HG03521 (cell line): ENCODE results near the gene KRT77.
"Not testable (repeated sequence)": the region's sequence is repeated elsewhere in the genome, so short reads cannot be mapped to it uniquely, and the experiment has no call there.

Experiments used
- ATAC-seq: cut with Tn5 transposase; IDR thresholded peaks from one replicate; pipeline ENCODE4 v1.9.1; 2021; ENCODE audit warnings: mild to moderate bottlenecking, moderate library complexity; ENCODE audit not compliant: unreplicated experiment

KRT77 gene

GRCh38 chr12:52679875-52680274 lies 23.4 kb downstream of the KRT77 start:
- ATAC-seq, result no peak

- ATAC-seq, result no peak
Measured at GRCh38 chr12:52677671-52678070, 25.7 kb downstream of the KRT77 start.

DNA sequence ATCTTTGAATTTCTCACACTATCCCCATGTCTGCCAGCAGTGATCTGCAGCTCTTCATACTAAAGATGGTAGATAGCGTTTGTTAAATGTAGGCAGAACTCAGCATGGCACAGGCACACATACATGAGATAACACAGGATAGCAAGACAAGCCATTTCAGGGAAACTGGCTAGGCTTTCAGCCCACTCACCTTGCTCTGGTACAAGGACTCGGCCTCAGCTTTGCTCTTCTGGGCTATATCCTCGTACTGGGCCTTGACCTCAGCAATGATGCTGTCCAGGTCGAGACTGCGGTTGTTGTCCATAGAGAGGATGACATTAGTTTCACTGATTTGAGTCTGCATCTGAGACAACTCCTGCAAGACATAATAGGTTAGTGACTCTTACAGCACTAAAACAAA lies 26.2 kb downstream of the KRT77 start:
- no peak for ATAC-seq

GRCh38 chr12:52676163-52676562 lies 27.2 kb downstream of the KRT77 start:
- ATAC-seq, result no peak

GRCh38 chr12:52675301-52675701 lies 28.0 kb downstream of the KRT77 start:
- no peak for ATAC-seq

DNA sequence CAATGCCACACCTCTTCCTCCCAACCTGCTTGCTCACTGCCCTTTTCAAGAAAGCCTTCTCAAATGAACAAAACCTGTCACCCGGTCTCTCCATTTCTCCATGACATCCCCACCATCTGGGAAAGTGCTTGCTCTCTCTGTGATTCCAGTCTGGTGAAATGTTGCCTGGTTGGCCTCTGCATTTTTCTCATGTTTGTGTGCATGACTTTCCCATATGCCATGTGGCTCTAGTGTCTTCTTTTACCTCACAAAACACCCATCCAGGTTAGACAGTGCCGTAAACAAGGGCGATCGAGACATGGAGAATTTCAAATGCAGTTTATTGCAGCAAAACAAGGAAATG lies 28.9 kb downstream of the KRT77 start:
- no peak for ATAC-seq

- no peak for ATAC-seq
Measured at GRCh38 chr12:52673713-52674432, 29.5 kb downstream of the KRT77 start.

DNA sequence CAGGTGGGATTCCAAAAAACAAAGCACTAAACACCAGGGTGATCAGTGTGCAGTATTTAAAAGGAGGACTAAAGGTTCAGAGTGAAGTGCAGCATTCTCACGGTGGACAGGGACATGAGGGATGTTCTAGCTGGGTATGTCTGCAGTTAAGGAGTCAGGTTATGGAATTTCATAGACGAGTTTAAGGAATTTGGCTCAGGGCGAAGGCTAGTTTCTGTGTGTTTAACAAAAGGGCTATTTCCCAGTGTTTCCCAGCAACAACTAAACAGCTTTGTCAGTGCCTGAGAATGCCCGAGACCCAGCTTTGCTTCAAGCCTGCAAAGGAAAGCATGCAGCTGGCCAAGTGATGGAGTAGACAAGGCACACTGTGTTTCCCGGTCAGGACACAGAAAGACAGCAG lies 30.1 kb downstream of the KRT77 start:
- no peak for ATAC-seq

GRCh38 chr12:52672321-52672933 lies 30.9 kb downstream of the KRT77 start:
- ATAC-seq, result no peak

GRCh38 chr12:52670961-52671360 lies 32.4 kb downstream of the KRT77 start:
- ATAC-seq, result no peak

GRCh38 chr12:52670506-52670905 lies 32.8 kb downstream of the KRT77 start:
- ATAC-seq, result no peak

DNA sequence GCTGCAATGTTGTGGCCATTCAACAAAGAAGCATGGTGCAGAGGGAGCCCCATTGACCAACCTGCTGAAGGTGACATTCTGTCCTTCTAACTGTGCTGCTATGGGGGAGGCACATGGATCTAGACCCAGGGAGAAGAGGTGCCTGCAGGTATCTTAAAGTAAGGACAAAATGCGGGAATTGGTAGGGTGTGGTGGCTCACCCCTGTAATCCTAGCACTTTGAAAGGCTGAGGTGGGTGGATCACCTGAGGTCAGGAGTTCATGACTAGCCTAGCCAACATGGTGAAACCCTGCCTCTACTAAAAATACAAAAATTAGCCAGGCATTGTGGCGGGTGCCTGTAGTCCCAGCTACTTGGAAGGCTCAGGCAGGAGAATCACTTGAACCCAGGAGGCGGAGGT lies 33.4 kb downstream of the KRT77 start:
- ATAC-seq, result not testable (repeated sequence)

DNA sequence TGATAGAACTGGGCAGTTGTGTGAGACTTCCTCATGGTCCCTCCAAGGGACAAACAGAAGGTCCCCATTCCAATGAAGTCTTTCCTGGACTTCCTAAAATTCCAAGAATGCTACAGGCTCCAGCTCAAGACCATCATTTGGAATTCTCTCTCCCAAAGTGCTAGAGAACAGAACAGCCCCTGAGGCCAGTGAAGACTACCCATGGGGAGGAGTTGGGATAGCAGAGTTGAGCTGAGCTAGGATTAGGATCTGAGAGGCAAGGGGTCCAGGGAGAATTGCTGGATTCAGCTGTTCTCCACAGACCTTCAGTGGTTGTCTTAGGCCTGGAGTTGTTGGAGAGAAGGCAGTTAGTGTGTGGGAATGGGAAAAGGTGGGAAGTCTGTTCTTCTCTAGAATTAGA lies 33.9 kb downstream of the KRT77 start:
- no peak for ATAC-seq

DNA sequence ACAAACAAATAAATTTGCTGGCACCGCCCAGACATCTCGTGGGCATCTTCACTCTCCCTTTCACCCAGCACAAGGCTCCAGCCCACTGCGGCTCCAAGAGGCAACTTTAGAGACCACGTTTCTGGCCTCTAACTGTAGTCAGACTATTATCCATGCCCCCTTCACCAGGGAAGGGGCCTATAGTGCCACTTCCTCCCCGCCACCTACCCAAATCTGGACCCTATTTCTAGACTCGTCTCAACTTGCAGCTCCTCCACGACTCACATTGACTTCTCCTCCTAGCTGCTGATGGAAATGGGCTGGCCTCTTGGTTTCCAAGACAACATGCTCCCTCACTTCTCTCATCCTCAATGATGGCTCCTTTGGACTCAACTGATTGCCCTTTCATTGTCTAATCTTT lies 35.4 kb downstream of the KRT77 start:
- no peak for ATAC-seq

- no peak for ATAC-seq
Measured at GRCh38 chr12:52667509-52667908, 35.8 kb downstream of the KRT77 start.

DNA sequence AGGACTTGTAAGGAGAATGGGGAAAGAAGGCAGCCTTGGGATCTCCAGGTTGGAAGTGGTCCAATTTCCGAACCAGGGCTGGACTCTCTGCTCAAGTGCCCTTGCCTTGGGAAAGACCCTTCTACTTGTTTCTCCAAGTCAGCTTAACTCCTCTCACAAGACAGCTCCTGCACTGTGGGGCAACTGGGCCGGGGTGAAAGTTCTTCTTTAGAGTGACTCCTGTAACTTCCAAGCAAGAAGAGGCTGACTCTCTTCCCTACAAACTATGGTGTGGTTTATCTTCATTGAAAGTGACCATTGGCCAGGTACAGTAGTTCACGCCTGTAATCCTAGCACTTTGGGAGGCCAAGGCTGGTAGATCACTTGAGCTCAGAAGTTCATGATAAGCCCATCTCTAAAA lies 36.9 kb downstream of the KRT77 start:
- ATAC-seq, result no peak

- ATAC-seq, result no peak
Measured at GRCh38 chr12:52663420-52663819, 39.9 kb downstream of the KRT77 start.

- no peak for ATAC-seq
Measured at GRCh38 chr12:52662918-52663229, 40.5 kb downstream of the KRT77 start.

- no peak for ATAC-seq
Measured at GRCh38 chr12:52662093-52662917, 41.0 kb downstream of the KRT77 start.

DNA sequence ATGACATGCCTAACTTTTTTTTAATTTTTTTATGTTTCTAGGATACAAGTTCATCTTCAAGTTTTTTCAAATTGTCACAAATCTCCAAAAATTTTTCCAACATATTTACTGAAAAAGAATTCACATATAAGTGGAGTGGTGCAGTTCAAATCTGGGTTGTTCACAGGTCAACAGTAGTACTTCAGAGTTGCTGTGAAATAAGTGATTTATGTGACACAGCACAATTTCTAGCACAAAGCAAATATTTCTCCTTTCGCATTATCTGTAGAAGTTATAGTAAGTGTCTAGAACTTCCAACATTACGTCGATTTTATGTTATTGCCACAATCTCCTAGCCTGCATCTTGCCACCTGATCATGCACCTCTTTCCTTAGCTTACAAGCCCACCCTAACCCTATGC lies 41.7 kb downstream of the KRT77 start:
- ATAC-seq, result no peak

DNA sequence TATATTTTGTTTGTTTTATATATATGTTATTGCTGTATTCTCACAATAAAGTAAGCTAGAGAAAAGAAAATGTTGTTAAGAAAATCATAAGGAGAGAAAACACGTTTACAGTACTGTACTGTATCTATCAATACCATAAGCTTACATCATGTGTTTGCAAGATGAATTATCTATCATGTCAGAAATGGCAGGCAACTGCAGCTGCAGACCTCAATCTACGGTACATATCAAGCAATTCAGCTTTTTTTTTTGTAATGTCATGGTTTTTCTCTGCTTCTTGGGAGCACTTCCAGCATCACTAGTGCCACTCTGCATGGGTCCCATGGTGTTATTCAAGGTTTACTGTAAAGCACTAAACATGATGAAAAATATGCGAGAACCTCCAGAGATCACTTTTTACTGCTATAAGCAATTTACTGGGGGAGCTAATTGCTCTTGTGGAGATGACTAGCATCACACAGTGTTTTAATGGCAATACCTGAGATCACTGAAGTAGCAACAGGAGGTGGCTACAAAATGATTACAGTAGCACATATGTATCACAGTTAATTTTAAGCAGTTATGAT lies 42.3 kb downstream of the KRT77 start:
- no peak for ATAC-seq

GRCh38 chr12:52659951-52660350 lies 43.4 kb downstream of the KRT77 start:
- no peak for ATAC-seq
